GM12891 (cell line): ENCODE results near the gene GPR18.

ENCODE experiments used
- POLR2A ChIP-seq: IDR thresholded peaks from 2 replicates; pipeline ENCODE4 v1.6.1; 2011; ENCODE audit warnings: low read depth, low read length, control low read depth
- POLR2AphosphoS5 ChIP-seq: IDR thresholded peaks from 2 replicates; pipeline ENCODE4 v1.6.1; 2011; ENCODE audit warnings: low read depth, low read length, control low read depth
- POU2F2 ChIP-seq: IDR thresholded peaks from 2 replicates; pipeline ENCODE4 v1.6.1; 2011; ENCODE audit warnings: low read depth, mild to moderate bottlenecking, control low read depth, low read length, moderate library complexity

GRCh38 chr13:99227331-99227900, 30.8 kb downstream of the GPR18 start:
- TF ChIP-seq POU2F2: no peak
- TF ChIP-seq POLR2A: no peak
- no peak for TF ChIP-seq POLR2AphosphoS5
